AG09309 (cell line): ENCODE results near the gene VWA5B2.
A peak's percentile ranks its signal among the peaks of the same experiment; 100 is the strongest.

ENCODE experiments used
- DNase-seq: peaks from one replicate; pipeline ENCODE4 v3.0.0-alpha.2; 2010; ENCODE audit warnings: low read depth
- H3K4me3 ChIP-seq: 2 replicates; pipeline ENCODE4 v1.5.1; 2011; ENCODE audit warnings: mild to moderate bottlenecking, low read depth, low read length, moderate library complexity; ENCODE audit not compliant: control insufficient read depth
- TF ChIP-seq, protein P1 (sequence below): IDR thresholded peaks from 2 replicates; pipeline ENCODE4 v1.5.1; 2011; ENCODE audit warnings: mild to moderate bottlenecking, low read depth, low read length, inconsistent platforms; ENCODE audit not compliant: insufficient read depth, control insufficient read depth; ENCODE audit errors: missing control alignments

The VWA5B2 gene

DNA sequence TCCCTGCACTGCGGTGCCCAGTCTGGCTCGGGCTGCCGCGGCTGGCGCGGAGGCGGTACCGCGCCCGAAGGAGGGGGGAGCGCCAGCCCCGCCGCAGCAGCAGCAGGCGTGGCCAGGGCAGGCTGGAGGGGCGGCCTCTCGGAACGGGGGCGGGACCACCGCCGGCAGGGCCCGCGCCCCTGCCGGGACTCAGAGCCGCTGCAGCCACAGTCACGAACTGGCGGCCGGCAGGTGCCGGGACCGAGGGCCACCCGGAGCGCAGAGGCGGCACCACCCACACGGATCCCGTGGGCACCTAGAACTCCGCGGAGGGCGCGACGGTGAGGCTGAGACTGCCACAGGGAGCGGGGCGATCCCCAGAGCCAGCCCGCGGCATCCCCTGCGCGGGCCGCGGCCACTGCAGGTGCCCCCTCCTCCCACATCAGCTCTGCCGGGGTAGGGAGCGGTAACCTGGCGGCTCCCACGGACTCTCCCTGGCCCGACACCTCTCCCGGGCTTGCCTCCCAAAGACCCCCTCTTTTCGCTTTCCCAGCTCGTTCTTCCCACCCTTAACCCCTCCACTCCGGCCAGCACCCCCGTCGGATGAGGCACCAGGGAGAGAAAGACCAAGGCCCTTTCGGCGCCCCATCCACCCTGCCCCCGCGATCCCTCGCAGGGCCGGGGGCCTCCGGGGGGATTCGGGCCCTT is at the start of gene VWA5B2:
Gene VWA5B2 (plus strand): TSS at position 192 of the 687 bp plus-strand sequence. CDS start 944 bp downstream, outside the sequence.
- no peak for DNase-seq
- TF ChIP-seq, protein P1, sequence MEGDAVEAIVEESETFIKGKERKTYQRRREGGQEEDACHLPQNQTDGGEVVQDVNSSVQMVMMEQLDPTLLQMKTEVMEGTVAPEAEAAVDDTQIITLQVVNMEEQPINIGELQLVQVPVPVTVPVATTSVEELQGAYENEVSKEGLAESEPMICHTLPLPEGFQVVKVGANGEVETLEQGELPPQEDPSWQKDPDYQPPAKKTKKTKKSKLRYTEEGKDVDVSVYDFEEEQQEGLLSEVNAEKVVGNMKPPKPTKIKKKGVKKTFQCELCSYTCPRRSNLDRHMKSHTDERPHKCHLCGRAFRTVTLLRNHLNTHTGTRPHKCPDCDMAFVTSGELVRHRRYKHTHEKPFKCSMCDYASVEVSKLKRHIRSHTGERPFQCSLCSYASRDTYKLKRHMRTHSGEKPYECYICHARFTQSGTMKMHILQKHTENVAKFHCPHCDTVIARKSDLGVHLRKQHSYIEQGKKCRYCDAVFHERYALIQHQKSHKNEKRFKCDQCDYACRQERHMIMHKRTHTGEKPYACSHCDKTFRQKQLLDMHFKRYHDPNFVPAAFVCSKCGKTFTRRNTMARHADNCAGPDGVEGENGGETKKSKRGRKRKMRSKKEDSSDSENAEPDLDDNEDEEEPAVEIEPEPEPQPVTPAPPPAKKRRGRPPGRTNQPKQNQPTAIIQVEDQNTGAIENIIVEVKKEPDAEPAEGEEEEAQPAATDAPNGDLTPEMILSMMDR, result no peak
- peak within 1 kb of the TSS; percentile 21 for H3K4me3 ChIP-seq

GRCh38 chr3:184180165-184180564 is 49.2 kb upstream of the VWA5B2 start:
- no peak overlapping the region for H3K4me3 ChIP-seq
- no peak for DNase-seq
- TF ChIP-seq, protein P1, result no peak

- no peak overlapping the region for H3K4me3 ChIP-seq
- DNase-seq, result no peak
- TF ChIP-seq, protein P1, result no peak
Measured at GRCh38 chr3:184181596-184181995, 47.8 kb upstream of the VWA5B2 start.

- DNase-seq, result no peak
- TF ChIP-seq, protein P1, result no peak
- no peak overlapping the region for H3K4me3 ChIP-seq
Measured at GRCh38 chr3:184183679-184184078, 45.7 kb upstream of the VWA5B2 start.

DNA sequence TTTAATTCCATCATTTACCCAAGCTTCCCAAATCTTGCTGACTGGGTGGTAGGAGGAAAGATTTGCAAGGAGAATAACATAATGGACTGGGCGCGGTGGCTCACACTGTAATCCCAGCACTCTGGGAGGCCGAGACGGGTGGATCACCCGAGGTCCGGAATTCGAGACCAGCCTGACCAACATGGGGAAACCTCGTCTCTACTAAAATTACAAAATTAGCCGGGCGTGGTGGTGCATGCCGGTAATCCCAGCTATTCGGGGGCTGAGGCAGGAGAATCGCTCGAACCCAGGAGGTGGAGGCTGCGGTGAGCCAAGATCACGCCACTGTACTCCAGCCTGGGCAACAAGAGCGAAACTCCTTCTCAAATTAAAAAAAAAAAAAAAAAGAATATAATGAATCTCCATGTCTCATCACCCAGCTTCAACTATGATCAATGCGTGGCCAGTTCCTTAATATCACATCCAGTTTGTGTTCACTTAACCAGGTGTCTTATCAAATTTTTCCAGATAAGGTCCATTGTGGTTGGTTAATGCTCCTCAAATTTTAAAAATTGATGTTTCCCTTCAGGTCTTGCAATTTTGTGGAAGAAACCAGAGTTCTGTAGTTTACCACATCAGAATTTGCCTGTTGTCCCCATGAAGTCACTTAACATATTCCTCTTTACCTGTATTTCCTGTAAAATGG is 44.7 kb upstream of the VWA5B2 start:
- H3K4me3 ChIP-seq, result no peak overlapping the region
- DNase-seq, result no peak
- TF ChIP-seq, protein P1, result no peak

DNA sequence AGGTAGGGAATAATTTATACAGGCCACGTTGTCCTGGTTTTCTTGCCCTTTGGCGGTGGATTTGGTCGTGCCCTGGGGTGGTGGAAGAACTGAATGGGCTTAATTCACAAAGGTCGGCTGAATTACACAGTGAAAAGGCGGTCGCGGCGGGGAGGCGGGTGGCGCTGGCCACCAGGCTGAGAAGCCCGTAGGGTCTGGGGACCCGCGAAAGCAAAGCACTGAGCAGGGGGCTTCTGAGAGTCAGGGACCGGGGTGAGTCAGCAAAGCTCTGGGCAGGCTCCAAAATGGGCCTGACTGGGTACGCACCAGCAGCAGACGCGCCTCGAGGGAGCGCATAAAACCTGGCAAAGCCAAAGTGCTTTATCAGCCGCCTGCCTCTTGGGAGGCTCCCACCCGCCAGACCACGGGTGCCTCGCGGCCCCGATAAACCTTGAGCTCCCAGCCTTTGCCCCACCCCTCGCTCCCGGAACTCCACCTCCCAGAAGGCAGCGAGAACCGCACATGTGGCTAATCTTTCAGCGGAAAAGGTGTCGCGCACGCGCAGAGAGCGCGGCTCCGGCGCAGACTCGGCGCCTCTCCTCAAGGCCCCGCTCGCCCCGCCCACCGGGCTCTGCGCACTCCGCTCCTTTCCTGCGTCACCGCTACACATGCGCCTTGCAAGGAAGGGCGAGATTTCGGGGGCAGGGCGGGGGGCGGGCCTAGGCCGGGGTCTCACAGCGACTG is 43.8 kb upstream of the VWA5B2 start:
- DNase-seq, result peak; percentile 91
- TF ChIP-seq, protein P1, result no peak
- H3K4me3 ChIP-seq, result peak overlapping the region; percentile 82
